HepG2 (cell line): Measurements from ENCODE around the gene PIKFYVE.
"Not testable (repeated sequence)": the region's sequence is repeated elsewhere in the genome, so short reads cannot be mapped to it uniquely, and the experiment has no call there.

Source experiments
- CTCF ChIP-seq: sonication (generic); formaldehyde crosslinking; IDR thresholded peaks from 2 replicates; pipeline ENCODE4 v1.5.0; 2020; ENCODE audit warnings: mild to moderate bottlenecking, missing genetic modification reagents, moderate library complexity
- EP300 ChIP-seq, 3 experiments: sonication (generic) in 1 of 3; formaldehyde crosslinking in 1 of 3; IDR thresholded peaks; 2 replicates each; pipeline versions ENCODE4 v1.5.1 to v1.6.1; 2011 to 2020; ENCODE audit warnings: low read depth in 2 of 3, low read length in 2 of 3, borderline replicate concordance in 1 of 3, improper control_type of control experiment in 1 of 3, mild to moderate bottlenecking in 1 of 3, missing genetic modification reagents in 1 of 3, moderate library complexity in 1 of 3
- POLR2A ChIP-seq, 2 experiments: IDR thresholded peaks; 2 replicates each; pipeline ENCODE4 v1.6.1; 2011; ENCODE audit warnings: low read depth in 2 of 2, low read length in 2 of 2, mild to moderate bottlenecking in 1 of 2, moderate library complexity in 1 of 2; ENCODE audit not compliant: insufficient read depth in 1 of 2

DNA sequence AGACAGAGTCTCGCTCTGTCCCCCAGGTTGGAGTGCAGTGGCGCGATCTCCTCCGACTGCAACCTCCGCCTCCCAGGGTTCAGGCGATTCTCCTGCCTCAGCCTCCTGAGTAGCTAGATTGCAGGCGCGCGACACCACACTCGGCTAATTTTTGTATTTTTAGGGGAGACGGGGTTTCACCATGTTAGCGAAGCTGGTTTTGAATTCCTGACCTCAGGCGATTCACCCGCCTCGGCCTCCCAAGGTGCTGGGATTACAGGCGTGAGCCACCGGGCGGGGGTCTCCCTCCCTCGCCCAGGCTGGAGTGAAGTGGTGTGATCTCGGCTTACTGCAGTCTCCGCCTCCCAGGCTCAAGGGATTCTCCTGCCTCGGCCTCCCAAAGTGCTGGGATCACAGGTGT is 1.5 kb downstream of the PIKFYVE start:
- not testable (repeated sequence) for TF ChIP-seq POLR2A (IDR thresholded peaks at IDR 0.05; ENCODE audit: insufficient read depth in 1 of 2, low read depth in 2 of 2, low read length in 2 of 2); CTCF (CRISPR knock-in tag); EP300 (IDR thresholded peaks at IDR 0.05; ENCODE audit: low read depth in 2 of 2, low read length in 2 of 2); EP300 (CRISPR knock-in tag; IDR thresholded peaks at IDR 0.05; ENCODE audit: borderline replicate concordance)
